ENCODE measurements around the gene HEXIM1. TPM values are rescaled to one million over a fixed set of nuclear protein-coding genes. Genes with fewer than 3 reads are reported as not detected.

HEXIM1 gene, protein sequence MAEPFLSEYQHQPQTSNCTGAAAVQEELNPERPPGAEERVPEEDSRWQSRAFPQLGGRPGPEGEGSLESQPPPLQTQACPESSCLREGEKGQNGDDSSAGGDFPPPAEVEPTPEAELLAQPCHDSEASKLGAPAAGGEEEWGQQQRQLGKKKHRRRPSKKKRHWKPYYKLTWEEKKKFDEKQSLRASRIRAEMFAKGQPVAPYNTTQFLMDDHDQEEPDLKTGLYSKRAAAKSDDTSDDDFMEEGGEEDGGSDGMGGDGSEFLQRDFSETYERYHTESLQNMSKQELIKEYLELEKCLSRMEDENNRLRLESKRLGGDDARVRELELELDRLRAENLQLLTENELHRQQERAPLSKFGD
- total RNA-seq: 10 to 100 TPM; 48.3 to 56.3 (median 53.8) TPM

DNA sequence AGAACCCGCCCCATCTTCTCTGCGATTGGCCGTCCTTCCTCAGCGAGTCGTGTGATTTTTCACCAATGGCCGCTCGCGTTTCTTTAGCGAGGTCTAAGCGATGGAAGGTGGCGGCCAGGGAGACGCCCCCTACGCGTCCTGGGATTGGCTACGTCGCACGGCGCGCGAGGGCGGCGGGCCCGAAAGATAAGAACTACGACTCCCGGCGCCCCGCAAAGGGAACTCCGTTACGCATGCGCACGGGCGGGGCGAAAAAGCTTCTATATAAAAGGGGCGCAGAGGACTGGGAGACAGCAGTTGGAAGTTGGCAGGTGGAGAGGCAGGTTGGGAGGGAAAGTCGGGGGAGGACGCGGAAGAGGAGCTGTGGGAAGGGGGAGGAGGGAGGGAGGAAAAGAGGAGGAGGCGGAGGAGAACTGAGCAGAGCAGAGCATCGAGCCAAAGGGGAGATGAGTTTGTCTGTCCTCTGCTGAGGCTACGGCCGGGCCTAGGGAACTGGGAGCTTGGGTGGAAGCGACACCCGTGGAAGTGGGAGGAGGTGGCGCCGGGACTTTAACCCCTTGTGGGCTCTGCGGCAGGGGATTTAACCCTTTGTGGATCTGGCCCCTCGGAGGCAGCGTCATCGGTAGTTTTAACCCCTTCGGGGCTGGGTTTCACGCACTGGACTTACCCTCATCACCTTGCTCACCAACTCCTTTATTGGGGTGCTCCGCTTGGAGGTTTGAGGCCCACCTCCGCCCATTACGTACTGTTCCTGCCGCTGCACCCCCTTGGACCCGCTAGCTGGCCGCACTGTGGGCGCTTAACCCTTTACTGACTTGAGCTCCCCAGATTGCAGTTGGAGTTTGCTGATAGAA, at the start of gene HEXIM1:
HEXIM1 (plus strand) TSS at position 293 of the 854 bp plus-strand sequence. CDS start 716 bp downstream, outside the sequence.
- H3K36me3 ChIP-seq: no peaks in the 10 kb centered on the region
- ATAC-seq: peak; percentile 86
- H3K9me3 ChIP-seq: no peaks in the 10 kb centered on the region
- H3K4me1 ChIP-seq: peaks cover 3 to 72% (median 35%) of the 10 kb centered on the region in 3 donors
- H3K27me3 ChIP-seq: no peaks in the 10 kb centered on the region
- WGBS, 2 donors (ENCODE audit: low coverage in 1 of 2): 0% methylated on average over 9 to 19 of the region's 58 CpGs
- TF ChIP-seq POLR2AphosphoS5 (IDR thresholded peaks at IDR 0.05) (peak; percentile 100), EP300 (IDR thresholded peaks at IDR 0.05) (no peak), POLR2A (IDR thresholded peaks at IDR 0.05) (peak; percentile 98 to 99)
- H3K4me3 ChIP-seq: peak within 1 kb of the TSS; percentile 70 to 86
- H3K27ac ChIP-seq: peak within 1 kb of the TSS; percentile 94 to 98 (median 96)

DNA sequence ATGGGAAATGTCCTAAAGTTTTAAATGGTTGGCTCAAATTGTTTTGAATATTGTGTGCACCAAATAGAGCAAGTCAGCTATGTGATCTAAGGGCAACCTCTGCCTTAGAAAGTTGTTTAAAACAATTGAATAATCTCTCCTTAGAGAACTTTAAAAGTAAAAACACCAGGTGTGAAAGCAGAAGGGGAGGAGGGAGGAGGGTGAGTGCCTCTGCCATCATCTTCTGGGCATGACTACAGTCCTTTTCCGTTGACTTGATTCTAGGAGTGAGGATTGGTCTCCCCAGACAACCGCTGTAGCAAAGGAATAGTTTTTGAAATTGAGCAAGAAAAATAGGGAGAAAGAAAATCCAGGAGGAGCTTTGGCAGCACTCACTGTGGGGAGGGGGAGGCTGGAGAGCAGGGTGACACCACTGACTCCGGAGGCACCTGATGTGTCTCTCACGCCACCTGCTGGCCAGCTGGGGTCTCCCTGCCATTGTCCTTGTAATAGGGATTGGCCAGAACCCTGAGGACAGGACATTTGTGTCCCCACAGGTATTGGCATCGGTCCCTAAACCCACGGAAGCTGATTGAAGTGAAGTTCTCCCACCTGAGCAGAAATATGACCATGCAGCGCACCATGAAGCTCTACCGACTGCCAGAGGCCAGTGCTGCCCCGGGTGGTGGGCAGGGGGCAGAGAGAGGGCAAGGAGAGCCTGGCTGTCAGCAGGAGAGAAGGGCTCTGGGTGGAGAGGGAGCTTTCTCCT, 49.2 kb upstream of the HEXIM1 start:
- peak; percentile 93 for ATAC-seq
- peaks cover 0 to 94% of the 10 kb centered on the region in 2 donors for H3K36me3 ChIP-seq
- peak; percentile 56 for TF ChIP-seq POLR2AphosphoS5 (IDR thresholded peaks at IDR 0.05)
- no peak for TF ChIP-seq EP300 (IDR thresholded peaks at IDR 0.05)
- TF ChIP-seq, protein P1, sequence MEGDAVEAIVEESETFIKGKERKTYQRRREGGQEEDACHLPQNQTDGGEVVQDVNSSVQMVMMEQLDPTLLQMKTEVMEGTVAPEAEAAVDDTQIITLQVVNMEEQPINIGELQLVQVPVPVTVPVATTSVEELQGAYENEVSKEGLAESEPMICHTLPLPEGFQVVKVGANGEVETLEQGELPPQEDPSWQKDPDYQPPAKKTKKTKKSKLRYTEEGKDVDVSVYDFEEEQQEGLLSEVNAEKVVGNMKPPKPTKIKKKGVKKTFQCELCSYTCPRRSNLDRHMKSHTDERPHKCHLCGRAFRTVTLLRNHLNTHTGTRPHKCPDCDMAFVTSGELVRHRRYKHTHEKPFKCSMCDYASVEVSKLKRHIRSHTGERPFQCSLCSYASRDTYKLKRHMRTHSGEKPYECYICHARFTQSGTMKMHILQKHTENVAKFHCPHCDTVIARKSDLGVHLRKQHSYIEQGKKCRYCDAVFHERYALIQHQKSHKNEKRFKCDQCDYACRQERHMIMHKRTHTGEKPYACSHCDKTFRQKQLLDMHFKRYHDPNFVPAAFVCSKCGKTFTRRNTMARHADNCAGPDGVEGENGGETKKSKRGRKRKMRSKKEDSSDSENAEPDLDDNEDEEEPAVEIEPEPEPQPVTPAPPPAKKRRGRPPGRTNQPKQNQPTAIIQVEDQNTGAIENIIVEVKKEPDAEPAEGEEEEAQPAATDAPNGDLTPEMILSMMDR (IDR thresholded peaks at IDR 0.05): peak in 3 of 4 experiments; percentile 83 to 95 (median 94)
- no peak for TF ChIP-seq POLR2A (IDR thresholded peaks at IDR 0.05)
- no peaks in the 10 kb centered on the region for H3K9me3 ChIP-seq
- H3K4me3 ChIP-seq: no peak overlapping the region
- H3K27ac ChIP-seq: peak overlapping the region; percentile 60 to 88 (median 83)
- 6 to 43% methylated on average over 2 to 6 of the region's 9 CpGs for WGBS, 2 donors (ENCODE audit: low coverage in 1 of 2)
- no peaks in the 10 kb centered on the region for H3K27me3 ChIP-seq
- H3K4me1 ChIP-seq: peaks cover 1 to 56% (median 18%) of the 10 kb centered on the region in 3 donors

DNA sequence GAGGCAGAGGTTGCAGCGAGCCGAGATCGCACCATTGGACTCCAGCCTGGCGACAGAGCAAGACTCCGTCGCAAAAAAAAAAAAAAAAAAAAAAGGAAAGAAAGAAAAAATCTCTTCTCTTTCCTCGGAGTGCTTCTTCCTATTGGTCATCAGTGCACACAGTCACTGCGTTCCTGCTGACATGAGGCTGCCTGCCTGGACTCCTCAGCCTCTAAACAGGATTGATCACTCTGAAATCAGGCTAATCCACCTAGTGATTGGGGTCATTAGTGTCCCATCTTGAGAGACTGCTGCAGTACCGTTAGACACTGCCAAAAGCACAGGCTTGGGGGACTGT, 46.8 kb upstream of the HEXIM1 start:
- Histone ChIP-seq H3K9me3 (no peaks in the 10 kb centered on the region), H3K27ac (peak overlapping the region in 3 of 4 donors; percentile 46 to 59 (median 48)), H3K36me3 (peaks cover 0 to 94% of the 10 kb centered on the region in 2 donors), H3K4me3 (no peak overlapping the region), H3K27me3 (no peaks in the 10 kb centered on the region), H3K4me1 (peaks cover 0 to 48% (median 16%) of the 10 kb centered on the region in 3 donors)
- TF ChIP-seq POLR2A (IDR thresholded peaks at IDR 0.05) (no peak), EP300 (IDR thresholded peaks at IDR 0.05) (no peak), POLR2AphosphoS5 (IDR thresholded peaks at IDR 0.05) (no peak)
- TF ChIP-seq, protein P1 (IDR thresholded peaks at IDR 0.05): no peak
- WGBS, 2 donors (ENCODE audit: low coverage in 1 of 2): 82% methylated on average over 8 of the region's 9 CpGs; no CpG with 5 or more reads in 1 of the 2 donors
- no peak for ATAC-seq

DNA sequence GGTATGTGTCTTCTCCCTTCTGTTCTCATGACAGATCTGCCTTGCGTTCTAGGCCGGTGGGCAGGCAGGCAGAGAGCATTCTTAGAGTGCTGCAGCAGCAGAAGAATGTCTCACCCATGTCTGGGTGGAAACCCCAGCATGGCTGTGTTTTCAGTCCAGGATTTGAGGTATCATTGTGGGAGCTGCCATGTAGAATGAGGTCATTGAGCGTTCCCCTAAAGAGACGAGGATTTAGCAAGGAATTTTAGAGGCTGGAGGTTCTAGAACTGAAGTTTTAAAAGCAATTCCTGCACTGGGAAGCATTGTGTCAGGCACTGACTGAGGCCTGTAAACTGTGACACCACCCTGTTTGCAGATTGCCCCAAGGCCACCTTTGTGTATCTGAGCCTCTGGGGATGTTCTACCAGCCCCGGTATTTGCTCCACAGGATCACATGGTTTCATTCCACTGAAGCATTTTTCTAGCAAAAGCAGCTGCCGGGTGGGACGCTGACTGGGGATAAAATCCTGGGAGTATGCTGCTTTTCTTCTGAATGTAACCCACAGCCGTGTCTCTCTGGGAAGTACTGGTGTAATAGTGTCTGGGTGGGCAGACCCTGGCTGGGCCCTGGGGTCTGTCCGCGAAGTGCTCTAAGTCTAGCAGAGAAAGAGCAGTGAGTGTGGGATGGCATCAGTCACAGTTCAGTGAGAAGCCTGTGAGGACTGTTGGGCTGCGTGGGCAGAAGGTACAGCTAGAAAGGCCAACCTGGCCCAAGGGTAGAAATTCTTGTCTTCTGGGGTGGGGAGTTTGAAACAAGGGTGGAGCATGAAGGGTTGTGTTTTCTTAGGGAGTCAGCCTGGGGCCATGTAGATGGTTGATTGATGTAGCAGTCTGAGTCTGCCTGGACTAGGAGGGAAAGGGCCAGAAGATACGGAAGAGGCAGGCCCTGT, 46.1 kb upstream of the HEXIM1 start:
- peaks cover 0 to 48% (median 16%) of the 10 kb centered on the region in 3 donors for H3K4me1 ChIP-seq
- TF ChIP-seq EP300 (IDR thresholded peaks at IDR 0.05) (no peak), POLR2AphosphoS5 (IDR thresholded peaks at IDR 0.05) (no peak), POLR2A (IDR thresholded peaks at IDR 0.05) (no peak)
- TF ChIP-seq, protein P1 (IDR thresholded peaks at IDR 0.05): no peak
- no peak for ATAC-seq
- no peaks in the 10 kb centered on the region for H3K27me3 ChIP-seq
- H3K36me3 ChIP-seq: peaks cover 0 to 94% of the 10 kb centered on the region in 2 donors
- H3K4me3 ChIP-seq: no peak overlapping the region
- H3K9me3 ChIP-seq: no peaks in the 10 kb centered on the region
- peak overlapping the region in 3 of 4 donors; percentile 46 to 59 (median 48) for H3K27ac ChIP-seq
- 72 to 77% methylated on average over 3 to 8 of the region's 12 CpGs for WGBS, 2 donors (ENCODE audit: low coverage in 1 of 2)

Data from gastroesophageal sphincter (tissue), 4 donors.